Lung (tissue), 12 donors: ENCODE data around the gene CATSPER4. TPM values are rescaled to one million over a fixed set of nuclear protein-coding genes. Genes with fewer than 3 reads are reported as not detected.
A peak's percentile ranks its signal among the peaks of the same experiment; 100 is the strongest.

ENCODE experiments used
- ATAC-seq: fragments of 200-7000 bp; cut with Tn5 transposase; one replicate; pipeline ENCODE4 v1.9.1; 2020; ENCODE audit warnings: moderate number of reproducible peaks; ENCODE audit not compliant: insufficient read depth, low FRiP score
- DNase-seq, 3 donors: peaks; one replicate each; pipeline ENCODE4 v3.0.0-alpha.2; 2013 to 2017
- H3K27ac ChIP-seq, 2 donors: one replicate each; pipeline ENCODE4 v1.5.1; 2013; ENCODE audit warnings: mild to moderate bottlenecking in 2 of 2, moderate library complexity in 2 of 2, control low read depth in 1 of 2, inconsistent platforms in 1 of 2, low read depth in 1 of 2, low read length in 1 of 2
- H3K27me3 ChIP-seq, 3 donors: one replicate each; pipeline ENCODE4 v1.5.1; 2013; ENCODE audit warnings: low read length in 2 of 3; ENCODE audit not compliant: control insufficient read depth in 3 of 3, insufficient read depth in 3 of 3
- H3K36me3 ChIP-seq, 4 donors: one replicate each; pipeline ENCODE4 v1.5.1; 2013; ENCODE audit warnings: low read length in 4 of 4, mild to moderate bottlenecking in 1 of 4, moderate library complexity in 1 of 4; ENCODE audit not compliant: control insufficient read depth in 4 of 4, insufficient read depth in 4 of 4
- H3K4me1 ChIP-seq, 5 donors: one replicate each; pipeline ENCODE4 v1.5.1; 2013; ENCODE audit warnings: low read length in 5 of 5, mild to moderate bottlenecking in 2 of 5, moderate library complexity in 1 of 5; ENCODE audit not compliant: control insufficient read depth in 5 of 5, insufficient read depth in 5 of 5
- H3K4me3 ChIP-seq: one replicate; pipeline ENCODE4 v1.5.1; 2013; ENCODE audit warnings: mild to moderate bottlenecking, control low read depth, moderate library complexity
- H3K9ac ChIP-seq, 2 donors: one replicate each; pipeline ENCODE4 v1.5.1; 2013; ENCODE audit warnings: low read length in 2 of 2, control low read depth in 1 of 2; ENCODE audit not compliant: insufficient read depth in 1 of 2
- H3K9me3 ChIP-seq, 4 donors: one replicate each; pipeline ENCODE4 v1.5.1; 2013; ENCODE audit warnings: low read length in 3 of 4, mild to moderate bottlenecking in 1 of 4, moderate library complexity in 1 of 4; ENCODE audit not compliant: control insufficient read depth in 4 of 4, insufficient read depth in 3 of 4
- WGBS, 2 donors: extraction: QIAGEN DNeasy Blood & Tissue Kit; methylation state at CpG; one replicate each; pipeline ENCODE4 v1.1.7; 2013; 5-methylcytosine and 5-hydroxymethylcytosine counted together
- polyA plus RNA-seq, 2 donors: library from polyadenylated mRNA; stranded (reverse); fragments of 200-250 nt; gene quantifications; one replicate each; pipeline ENCODE4 v1.2.1, GENCODE V29; 2013
- total RNA-seq, 2 donors: library from RNA; depleted of rRNA in 1 of 2; stranded (reverse); fragments of >200 nt in 1 of 2; gene quantifications; one replicate each; pipeline ENCODE4 v1.2.1, GENCODE V29; 2014 to 2021
- TF ChIP-seq, protein P1 (sequence below): IDR thresholded peaks from 2 replicates; pipeline ENCODE4 v1.5.1; 2012; ENCODE audit warnings: mild to moderate bottlenecking; ENCODE audit errors: control extremely low read depth, extremely low read depth
- donor health status: control.
- donor health status: control.
- donor health status: Bipolar disorder and iron deficiency.
- donor health status: healthy.
- donor health status: DM: yes; HTN: yes; CAD: no.

Gene CATSPER4
- total and polyA plus RNA-seq, 4 donors, result not detected

DNA sequence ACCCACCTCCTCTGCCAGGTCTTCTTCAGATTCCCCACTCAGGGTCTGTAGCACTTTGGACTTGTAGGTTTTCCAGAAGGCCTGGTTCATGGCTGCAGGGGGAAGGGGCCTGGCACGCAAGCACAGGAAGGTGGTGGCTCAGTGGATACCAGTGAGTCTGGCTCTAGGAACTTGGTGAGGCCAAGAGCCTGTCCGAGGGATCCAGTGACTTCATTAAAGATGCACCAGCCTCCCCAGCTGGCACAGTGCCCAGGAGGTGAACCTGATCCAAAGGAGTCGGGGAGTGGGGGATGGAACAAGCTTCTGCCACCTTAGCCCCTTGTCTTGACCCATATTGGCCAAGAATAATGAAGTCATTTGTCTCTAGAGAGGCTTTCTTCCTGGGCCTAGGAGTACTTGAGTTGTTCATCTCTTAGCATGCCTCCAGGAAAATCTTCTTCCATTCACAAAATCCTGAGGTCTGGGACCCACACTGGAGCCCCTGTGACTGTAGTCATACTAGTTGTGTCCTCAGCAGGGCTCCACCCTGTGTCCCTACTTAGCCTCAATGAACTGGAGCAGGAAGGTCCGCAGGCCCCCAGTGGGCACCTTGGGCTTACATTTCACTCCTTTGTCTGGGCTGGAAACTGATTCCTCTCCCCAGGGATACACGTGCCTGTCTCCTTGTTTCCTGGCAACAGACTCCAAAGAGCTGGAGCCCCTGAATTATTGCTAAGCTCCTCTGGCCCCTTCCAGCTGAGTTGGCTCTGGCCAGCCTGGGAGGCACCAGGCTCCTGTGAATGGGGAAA is 21.8 kb upstream of the CATSPER4 start, which contains the start of gene C1orf232:
Gene C1orf232, minus strand, starts transcription at position 554 of the 788 bp plus-strand sequence. Its CDS starts 464 bp downstream, at position 90.
- ATAC-seq (no peak), DNase-seq (no peak)
- TF ChIP-seq, protein P1, sequence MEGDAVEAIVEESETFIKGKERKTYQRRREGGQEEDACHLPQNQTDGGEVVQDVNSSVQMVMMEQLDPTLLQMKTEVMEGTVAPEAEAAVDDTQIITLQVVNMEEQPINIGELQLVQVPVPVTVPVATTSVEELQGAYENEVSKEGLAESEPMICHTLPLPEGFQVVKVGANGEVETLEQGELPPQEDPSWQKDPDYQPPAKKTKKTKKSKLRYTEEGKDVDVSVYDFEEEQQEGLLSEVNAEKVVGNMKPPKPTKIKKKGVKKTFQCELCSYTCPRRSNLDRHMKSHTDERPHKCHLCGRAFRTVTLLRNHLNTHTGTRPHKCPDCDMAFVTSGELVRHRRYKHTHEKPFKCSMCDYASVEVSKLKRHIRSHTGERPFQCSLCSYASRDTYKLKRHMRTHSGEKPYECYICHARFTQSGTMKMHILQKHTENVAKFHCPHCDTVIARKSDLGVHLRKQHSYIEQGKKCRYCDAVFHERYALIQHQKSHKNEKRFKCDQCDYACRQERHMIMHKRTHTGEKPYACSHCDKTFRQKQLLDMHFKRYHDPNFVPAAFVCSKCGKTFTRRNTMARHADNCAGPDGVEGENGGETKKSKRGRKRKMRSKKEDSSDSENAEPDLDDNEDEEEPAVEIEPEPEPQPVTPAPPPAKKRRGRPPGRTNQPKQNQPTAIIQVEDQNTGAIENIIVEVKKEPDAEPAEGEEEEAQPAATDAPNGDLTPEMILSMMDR, result no peak
- H3K27me3 ChIP-seq, result no peaks in the 10 kb centered on the region
- WGBS, 2 donors, result 72 to 81% methylated on average over 5 of the region's 5 CpGs
- peaks cover 0 to 3% (median 0%) of the 10 kb centered on the region in 4 donors for H3K36me3 ChIP-seq
- H3K9ac ChIP-seq, result peak within 1 kb of the TSS in 1 of 2 donors; percentile 59
- peak within 1 kb of the TSS; percentile 76 to 79 for H3K27ac ChIP-seq
- H3K4me3 ChIP-seq, result peak within 1 kb of the TSS; percentile 76
- H3K9me3 ChIP-seq, result no peaks in the 10 kb centered on the region
- peaks cover 0 to 21% (median 5%) of the 10 kb centered on the region in 5 donors for H3K4me1 ChIP-seq

DNA sequence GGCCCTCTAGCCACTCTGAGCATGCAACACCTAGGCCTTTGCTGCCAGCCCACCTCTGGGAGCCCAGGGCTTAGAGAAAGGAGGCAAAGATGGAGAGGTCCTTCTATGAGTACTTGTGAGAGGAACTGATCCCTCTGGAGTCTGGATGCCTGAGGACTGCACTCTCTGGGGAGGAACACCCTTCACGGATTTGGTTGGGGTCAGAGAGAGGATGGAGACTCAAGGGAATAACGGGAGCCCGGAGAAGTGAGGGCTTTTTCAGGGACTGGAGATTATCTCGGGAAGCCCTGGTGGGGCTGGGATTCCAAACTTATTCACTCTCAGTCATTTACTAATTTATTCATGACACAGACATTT is 21.2 kb upstream of the CATSPER4 start:
- Histone ChIP-seq H3K27me3 (no peaks in the 10 kb centered on the region), H3K36me3 (peaks cover 0 to 3% (median 0%) of the 10 kb centered on the region in 4 donors), H3K4me3 (no peak overlapping the region), H3K27ac (no peak overlapping the region), H3K9ac (no peak overlapping the region), H3K4me1 (peaks cover 0 to 21% (median 4%) of the 10 kb centered on the region in 5 donors), H3K9me3 (no peaks in the 10 kb centered on the region)
- TF ChIP-seq, protein P1, result no peak
- 73 to 86% methylated on average over 4 of the region's 4 CpGs for WGBS, 2 donors
- ATAC-seq, result no peak
- no peak for DNase-seq

DNA sequence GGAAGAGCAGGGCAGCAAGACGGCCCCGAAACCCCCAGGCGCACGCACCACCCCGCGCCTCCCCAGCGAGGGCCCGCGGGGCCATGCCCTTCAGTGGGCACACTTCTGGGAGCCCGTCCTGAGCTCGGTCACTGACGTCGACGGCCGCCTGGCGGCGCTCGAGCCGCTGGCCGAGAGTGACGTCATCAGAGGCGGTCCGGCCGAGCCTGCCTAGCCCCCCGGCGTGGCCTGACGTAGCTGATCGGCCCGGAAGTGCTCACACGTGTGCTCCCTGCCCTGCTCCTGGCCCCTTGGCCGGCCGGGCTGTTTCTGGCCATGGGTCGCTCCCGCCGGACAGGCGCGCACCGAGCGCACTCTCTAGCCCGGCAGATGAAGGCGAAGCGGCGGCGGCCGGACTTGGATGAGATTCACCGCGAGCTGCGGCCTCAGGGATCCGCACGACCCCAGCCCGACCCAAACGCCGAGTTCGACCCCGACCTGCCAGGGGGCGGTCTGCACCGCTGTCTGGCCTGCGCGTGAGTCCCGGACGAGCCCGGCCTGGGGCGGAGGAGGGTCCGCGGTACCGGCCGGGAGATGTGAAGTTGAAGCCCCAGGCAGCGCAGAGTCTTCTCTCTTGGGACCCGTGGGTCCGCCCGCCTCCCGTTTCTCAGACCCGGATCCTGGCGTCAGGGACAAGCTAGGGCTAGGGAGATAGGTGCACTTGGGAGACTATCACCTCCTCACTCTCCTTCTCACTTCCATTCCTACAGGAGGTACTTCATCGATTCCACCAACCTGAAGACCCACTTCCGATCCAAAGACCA is 20.5 kb upstream of the CATSPER4 start, which contains the start of gene ZNF593:
Gene ZNF593, plus strand, starts transcription at position 240 of the 803 bp plus-strand sequence. Its CDS starts 76 bp downstream, at position 316.
- TF ChIP-seq, protein P1, result peak; percentile 96
- DNase-seq, result peak; percentile 92 to 94 (median 94)
- ATAC-seq, result peak; percentile 90
- H3K4me3 ChIP-seq, result peak within 1 kb of the TSS; percentile 76
- peak within 1 kb of the TSS; percentile 76 to 79 for H3K27ac ChIP-seq
- H3K9ac ChIP-seq, result peak within 1 kb of the TSS; percentile 52 to 59
- 1 to 2% methylated on average over 61 to 76 of the region's 76 CpGs for WGBS, 2 donors
- H3K4me1 ChIP-seq, result peaks cover 0 to 16% (median 4%) of the 10 kb centered on the region in 5 donors
- H3K27me3 ChIP-seq, result no peaks in the 10 kb centered on the region
- H3K9me3 ChIP-seq, result no peaks in the 10 kb centered on the region
- peaks cover 0 to 3% (median 0%) of the 10 kb centered on the region in 4 donors for H3K36me3 ChIP-seq
